Endothelial cell of umbilical vein (primary cell): ENCODE measurements around the gene ZFP57.

Experiments
- TF ChIP-seq, protein P1 (sequence below): IDR thresholded peaks from 2 replicates; pipeline ENCODE4 v1.6.1; 2011; ENCODE audit not compliant: insufficient read depth, insufficient read length
- TF ChIP-seq, protein P2 (sequence below), 2 donors: IDR thresholded peaks; 1 replicate in 1 of 2; 2 replicates in 1 of 2; pipeline ENCODE4 v1.5.1; 2011; ENCODE audit warnings: low read length in 2 of 2, mild to moderate bottlenecking in 2 of 2, moderate library complexity in 2 of 2, control low read depth in 1 of 2, inconsistent platforms in 1 of 2, low read depth in 1 of 2; ENCODE audit not compliant: insufficient read depth in 1 of 2; ENCODE audit errors: extremely low read depth in 1 of 2

DNA sequence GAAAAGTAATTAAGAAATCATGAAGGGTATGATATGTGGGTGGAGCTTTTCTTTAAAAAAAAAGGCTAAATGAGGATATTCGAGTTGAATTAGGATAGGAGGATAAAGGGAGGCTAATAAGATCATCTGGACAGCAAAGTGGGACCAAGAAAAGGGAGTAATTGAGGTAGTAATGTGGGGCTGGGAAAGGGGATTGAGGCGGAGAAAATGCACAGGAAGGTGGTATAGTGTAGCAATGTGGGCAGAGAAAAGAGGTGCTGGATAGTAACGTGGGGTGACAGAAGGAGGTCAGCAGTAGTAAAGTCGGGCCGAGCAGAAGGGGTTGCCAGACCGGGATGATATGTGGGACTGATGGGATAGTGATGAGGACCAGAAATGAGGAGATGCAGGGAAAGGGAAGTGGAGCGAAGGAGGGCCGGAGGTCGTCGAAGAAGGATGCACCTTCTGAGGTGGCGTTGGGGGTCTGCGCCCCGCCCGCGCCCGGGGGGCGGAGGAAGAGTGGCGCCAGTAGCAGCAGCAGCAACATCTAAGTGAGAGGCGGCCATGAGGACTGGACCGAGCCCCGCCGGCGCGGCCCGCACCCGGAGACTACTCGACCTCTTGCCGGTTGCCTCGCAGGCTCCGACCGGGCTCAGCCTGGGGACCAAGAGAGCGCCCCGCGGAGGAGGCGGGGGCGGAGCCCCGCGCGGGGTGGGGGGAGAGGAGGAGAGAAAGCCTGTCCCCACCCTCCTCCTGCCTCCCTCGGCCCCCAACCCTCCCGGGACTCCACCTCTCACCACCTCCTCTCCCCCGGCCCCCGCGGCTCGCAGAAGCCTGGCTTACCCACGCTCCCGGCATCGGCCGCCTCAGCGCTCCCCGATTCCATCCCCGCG, 48.9 kb downstream of the ZFP57 start:
- TF ChIP-seq, protein P1, sequence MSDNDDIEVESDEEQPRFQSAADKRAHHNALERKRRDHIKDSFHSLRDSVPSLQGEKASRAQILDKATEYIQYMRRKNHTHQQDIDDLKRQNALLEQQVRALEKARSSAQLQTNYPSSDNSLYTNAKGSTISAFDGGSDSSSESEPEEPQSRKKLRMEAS: no peak
- TF ChIP-seq, protein P2, sequence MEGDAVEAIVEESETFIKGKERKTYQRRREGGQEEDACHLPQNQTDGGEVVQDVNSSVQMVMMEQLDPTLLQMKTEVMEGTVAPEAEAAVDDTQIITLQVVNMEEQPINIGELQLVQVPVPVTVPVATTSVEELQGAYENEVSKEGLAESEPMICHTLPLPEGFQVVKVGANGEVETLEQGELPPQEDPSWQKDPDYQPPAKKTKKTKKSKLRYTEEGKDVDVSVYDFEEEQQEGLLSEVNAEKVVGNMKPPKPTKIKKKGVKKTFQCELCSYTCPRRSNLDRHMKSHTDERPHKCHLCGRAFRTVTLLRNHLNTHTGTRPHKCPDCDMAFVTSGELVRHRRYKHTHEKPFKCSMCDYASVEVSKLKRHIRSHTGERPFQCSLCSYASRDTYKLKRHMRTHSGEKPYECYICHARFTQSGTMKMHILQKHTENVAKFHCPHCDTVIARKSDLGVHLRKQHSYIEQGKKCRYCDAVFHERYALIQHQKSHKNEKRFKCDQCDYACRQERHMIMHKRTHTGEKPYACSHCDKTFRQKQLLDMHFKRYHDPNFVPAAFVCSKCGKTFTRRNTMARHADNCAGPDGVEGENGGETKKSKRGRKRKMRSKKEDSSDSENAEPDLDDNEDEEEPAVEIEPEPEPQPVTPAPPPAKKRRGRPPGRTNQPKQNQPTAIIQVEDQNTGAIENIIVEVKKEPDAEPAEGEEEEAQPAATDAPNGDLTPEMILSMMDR (IDR thresholded peaks at IDR 0.05; ENCODE audit: extremely low read depth in 1 of 2, insufficient read depth in 1 of 2, low read depth in 1 of 2, low read length in 2 of 2): no peak
